Measurements from ENCODE around the gene KIAA0513. TPM values are rescaled to one million over a fixed set of nuclear protein-coding genes. Genes with fewer than 3 reads are reported as not detected.

The KIAA0513 gene
- total RNA-seq, 1 donor = 35.1 TPM

DNA sequence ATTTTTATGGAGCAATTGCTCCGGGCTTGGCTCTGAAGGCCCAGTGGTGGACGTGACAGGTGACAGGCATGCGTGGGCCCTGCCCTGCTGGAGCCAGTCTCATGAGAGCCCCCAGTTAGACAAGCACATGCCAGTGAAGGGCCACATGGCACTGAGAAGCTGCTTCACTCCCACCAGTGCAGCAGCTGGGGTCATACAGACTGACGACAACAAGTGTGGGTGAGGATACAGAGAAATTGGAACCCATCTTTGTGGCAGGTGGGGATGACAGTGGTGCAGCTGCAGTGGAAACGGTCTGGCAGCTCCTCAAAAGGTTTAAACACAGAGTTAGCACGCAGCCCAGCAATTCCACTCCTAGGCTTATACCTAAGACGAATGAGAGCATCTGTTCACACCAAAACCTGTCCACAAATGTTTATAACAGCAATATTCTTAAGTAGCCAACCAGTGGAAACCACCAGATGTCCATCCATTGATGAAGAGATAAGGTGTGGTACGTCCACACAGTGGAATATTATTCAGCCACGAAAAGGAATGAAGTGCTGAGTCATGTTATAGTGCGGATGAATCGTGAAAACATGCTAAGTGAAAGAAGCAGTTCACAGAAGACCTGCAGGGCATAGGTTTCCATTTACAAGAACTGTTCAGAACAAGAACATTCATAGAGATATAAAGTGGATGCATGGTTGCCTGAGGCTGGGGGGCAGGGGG lies 97.2 kb downstream of the KIAA0513 start:
- Histone ChIP-seq H3K79me2 (ENCODE audit: insufficient read depth, low read length) (no peaks in the 10 kb centered on the region), H3K27me3 (ENCODE audit: insufficient read depth, low read length) (no peaks in the 10 kb centered on the region), H3K9me3 (ENCODE audit: low read depth, low read length) (no peaks in the 10 kb centered on the region), H3K36me3 (ENCODE audit: insufficient read depth, low read length) (no peaks in the 10 kb centered on the region), H3K4me3 (ENCODE audit: insufficient read depth, low read length) (no peak overlapping the region), H4K20me1 (ENCODE audit: insufficient read depth, low read length) (no peaks in the 10 kb centered on the region), H3K4me1 (ENCODE audit: insufficient read depth, low read length) (peaks cover 17% of the 10 kb centered on the region), H2AFZ (ENCODE audit: low read length) (no peak overlapping the region), H3K27ac (ENCODE audit: low read depth, low read length) (peak overlapping the region; percentile 69), H3K4me2 (ENCODE audit: insufficient read depth, low read length) (no peak overlapping the region)
- peak; percentile 65 for DNase-seq (ENCODE audit: insufficient read length, low spot score, missing footprints)
- TF ChIP-seq, protein P1, sequence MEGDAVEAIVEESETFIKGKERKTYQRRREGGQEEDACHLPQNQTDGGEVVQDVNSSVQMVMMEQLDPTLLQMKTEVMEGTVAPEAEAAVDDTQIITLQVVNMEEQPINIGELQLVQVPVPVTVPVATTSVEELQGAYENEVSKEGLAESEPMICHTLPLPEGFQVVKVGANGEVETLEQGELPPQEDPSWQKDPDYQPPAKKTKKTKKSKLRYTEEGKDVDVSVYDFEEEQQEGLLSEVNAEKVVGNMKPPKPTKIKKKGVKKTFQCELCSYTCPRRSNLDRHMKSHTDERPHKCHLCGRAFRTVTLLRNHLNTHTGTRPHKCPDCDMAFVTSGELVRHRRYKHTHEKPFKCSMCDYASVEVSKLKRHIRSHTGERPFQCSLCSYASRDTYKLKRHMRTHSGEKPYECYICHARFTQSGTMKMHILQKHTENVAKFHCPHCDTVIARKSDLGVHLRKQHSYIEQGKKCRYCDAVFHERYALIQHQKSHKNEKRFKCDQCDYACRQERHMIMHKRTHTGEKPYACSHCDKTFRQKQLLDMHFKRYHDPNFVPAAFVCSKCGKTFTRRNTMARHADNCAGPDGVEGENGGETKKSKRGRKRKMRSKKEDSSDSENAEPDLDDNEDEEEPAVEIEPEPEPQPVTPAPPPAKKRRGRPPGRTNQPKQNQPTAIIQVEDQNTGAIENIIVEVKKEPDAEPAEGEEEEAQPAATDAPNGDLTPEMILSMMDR (IDR thresholded peaks at IDR 0.05; ENCODE audit: extremely low read depth, low read depth, low read length) = no peak

DNA sequence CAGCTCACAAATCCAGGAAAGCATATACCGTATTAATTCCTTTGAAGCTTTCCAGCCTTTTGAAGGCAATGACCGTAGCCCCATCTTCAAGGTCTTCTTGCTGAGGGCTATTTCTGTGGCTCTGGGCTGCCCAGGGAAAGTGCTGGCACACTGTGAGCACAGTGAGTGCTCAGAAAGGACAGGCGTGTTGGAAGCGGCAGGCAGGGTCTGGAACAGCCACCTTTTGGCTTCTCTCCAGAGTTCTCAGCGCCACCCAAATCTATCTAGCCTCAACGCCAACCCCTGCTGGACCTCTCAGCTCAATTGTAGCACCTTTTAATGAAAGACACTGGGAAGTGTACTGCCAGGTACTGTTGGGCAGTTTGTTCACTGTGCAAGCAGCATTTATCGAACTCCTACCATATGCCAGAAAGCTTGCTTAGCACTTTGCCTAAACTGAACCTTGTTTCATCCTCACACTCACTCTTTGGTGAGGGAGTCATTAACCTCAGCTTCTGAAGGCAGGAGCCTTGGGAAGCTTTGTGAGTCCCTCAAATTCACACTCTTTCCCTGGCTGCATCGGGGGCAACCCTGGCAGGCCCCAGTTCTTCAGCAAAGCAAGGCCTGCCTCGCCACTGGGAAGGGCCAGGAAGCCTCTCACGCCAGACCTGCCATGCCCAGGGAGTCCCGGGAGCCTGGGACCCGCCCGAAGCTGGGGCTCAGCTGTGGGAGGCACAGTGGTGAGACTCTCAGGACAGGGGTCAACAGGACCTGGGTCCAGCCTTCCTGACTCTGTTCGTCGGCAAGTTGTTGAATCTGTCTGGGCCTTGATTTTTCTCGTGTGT lies 98.2 kb downstream of the KIAA0513 start:
- H3K27me3 ChIP-seq (ENCODE audit: insufficient read depth, low read length) = no peaks in the 10 kb centered on the region
- DNase-seq (ENCODE audit: insufficient read length, low spot score, missing footprints) = peak; percentile 81
- H4K20me1 ChIP-seq (ENCODE audit: insufficient read depth, low read length) = no peaks in the 10 kb centered on the region
- H2AFZ ChIP-seq (ENCODE audit: low read length) = no peak overlapping the region
- no peaks in the 10 kb centered on the region for H3K36me3 ChIP-seq (ENCODE audit: insufficient read depth, low read length)
- H3K4me3 ChIP-seq (ENCODE audit: insufficient read depth, low read length) = no peak overlapping the region
- H3K27ac ChIP-seq (ENCODE audit: low read depth, low read length) = no peak overlapping the region
- H3K79me2 ChIP-seq (ENCODE audit: insufficient read depth, low read length) = no peaks in the 10 kb centered on the region
- H3K9me3 ChIP-seq (ENCODE audit: low read depth, low read length) = no peaks in the 10 kb centered on the region
- peaks cover 27% of the 10 kb centered on the region for H3K4me1 ChIP-seq (ENCODE audit: insufficient read depth, low read length)
- no peak overlapping the region for H3K4me2 ChIP-seq (ENCODE audit: insufficient read depth, low read length)
- TF ChIP-seq, protein P1 (IDR thresholded peaks at IDR 0.05; ENCODE audit: extremely low read depth, low read depth, low read length) = no peak

DNA sequence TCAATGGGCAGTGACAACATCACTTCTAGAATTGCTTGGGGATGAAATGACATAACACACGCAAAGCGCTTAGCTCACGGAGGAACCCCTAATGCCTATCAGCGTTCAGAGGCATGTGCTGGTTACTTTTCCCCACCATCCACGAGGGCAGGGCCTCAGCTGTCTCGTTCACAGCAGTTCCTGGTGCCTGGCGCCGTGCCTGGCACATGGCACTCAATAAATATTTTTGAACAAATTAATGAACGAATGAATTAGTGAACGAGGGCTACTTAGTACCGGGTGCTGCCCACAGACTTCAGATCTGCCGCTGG lies 98.8 kb downstream of the KIAA0513 start:
- H4K20me1 ChIP-seq (ENCODE audit: insufficient read depth, low read length) = no peaks in the 10 kb centered on the region
- peak overlapping the region; percentile 62 for H2AFZ ChIP-seq (ENCODE audit: low read length)
- H3K4me3 ChIP-seq (ENCODE audit: insufficient read depth, low read length) = no peak overlapping the region
- peak overlapping the region; percentile 66 for H3K4me2 ChIP-seq (ENCODE audit: insufficient read depth, low read length)
- no peaks in the 10 kb centered on the region for H3K79me2 ChIP-seq (ENCODE audit: insufficient read depth, low read length)
- peaks cover 28% of the 10 kb centered on the region for H3K4me1 ChIP-seq (ENCODE audit: insufficient read depth, low read length)
- no peak for DNase-seq (ENCODE audit: insufficient read length, low spot score, missing footprints)
- no peaks in the 10 kb centered on the region for H3K36me3 ChIP-seq (ENCODE audit: insufficient read depth, low read length)
- no peaks in the 10 kb centered on the region for H3K27me3 ChIP-seq (ENCODE audit: insufficient read depth, low read length)
- H3K27ac ChIP-seq (ENCODE audit: low read depth, low read length) = no peak overlapping the region
- TF ChIP-seq, protein P1 (IDR thresholded peaks at IDR 0.05; ENCODE audit: extremely low read depth, low read depth, low read length) = no peak
- no peaks in the 10 kb centered on the region for H3K9me3 ChIP-seq (ENCODE audit: low read depth, low read length)

DNA sequence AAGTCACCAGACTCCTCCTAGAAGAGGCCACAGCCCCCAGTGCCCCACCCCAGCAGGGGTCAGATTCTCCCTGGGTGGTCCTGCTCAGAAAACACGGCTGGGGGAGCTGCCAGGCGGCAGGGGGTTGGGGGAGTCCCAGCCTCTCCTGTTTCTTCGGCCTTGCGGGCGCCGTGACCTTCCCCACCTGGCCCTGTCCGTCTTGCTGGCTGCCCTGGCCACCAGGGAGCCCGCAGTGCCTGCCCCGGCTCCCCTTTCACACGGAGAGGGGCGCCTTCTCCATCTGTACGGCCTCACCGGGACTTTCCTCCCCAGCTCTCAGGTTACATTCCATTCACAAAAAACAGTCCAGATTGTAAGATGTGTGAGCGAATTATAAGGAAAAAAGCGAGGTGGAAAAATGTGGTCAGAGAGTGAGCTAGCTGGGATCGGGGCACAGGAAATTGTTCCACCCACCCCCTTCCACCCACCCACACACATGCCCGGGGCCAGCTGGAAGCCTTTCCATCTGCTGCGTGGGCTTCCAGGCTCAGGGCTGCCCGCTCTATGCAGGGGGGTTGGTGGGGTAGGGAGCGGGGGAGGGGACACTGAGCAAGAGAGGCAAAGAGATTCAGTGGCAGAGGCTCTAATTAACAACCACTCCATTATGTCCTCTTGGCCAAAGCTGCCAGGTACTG lies 99.2 kb downstream of the KIAA0513 start:
- peak; percentile 92 for DNase-seq (ENCODE audit: insufficient read length, low spot score, missing footprints)
- TF ChIP-seq, protein P1 (IDR thresholded peaks at IDR 0.05; ENCODE audit: extremely low read depth, low read depth, low read length) = no peak
- H2AFZ ChIP-seq (ENCODE audit: low read length) = peak overlapping the region; percentile 62

More for the DNA sequence above, 99.2 kb downstream of the KIAA0513 start:
- Histone ChIP-seq H3K4me2 (ENCODE audit: insufficient read depth, low read length) (peak overlapping the region; percentile 66), H3K27me3 (ENCODE audit: insufficient read depth, low read length) (no peaks in the 10 kb centered on the region), H3K79me2 (ENCODE audit: insufficient read depth, low read length) (no peaks in the 10 kb centered on the region), H3K27ac (ENCODE audit: low read depth, low read length) (peak overlapping the region; percentile 37), H3K9me3 (ENCODE audit: low read depth, low read length) (no peaks in the 10 kb centered on the region), H3K4me3 (ENCODE audit: insufficient read depth, low read length) (peak overlapping the region; percentile 22), H3K4me1 (ENCODE audit: insufficient read depth, low read length) (peaks cover 28% of the 10 kb centered on the region), H3K36me3 (ENCODE audit: insufficient read depth, low read length) (no peaks in the 10 kb centered on the region), H4K20me1 (ENCODE audit: insufficient read depth, low read length) (no peaks in the 10 kb centered on the region)

Data from osteoblast (primary cell).